IPS-18a (cell line): Measurements from ENCODE around the gene XRCC3.

Source experiments
- H3K27ac ChIP-seq: one replicate; pipeline ENCODE4 v1.5.1; 2013; ENCODE audit warnings: low read length
- H3K27me3 ChIP-seq: one replicate; pipeline ENCODE4 v1.6.1; 2013; ENCODE audit warnings: mild to moderate bottlenecking, low read length; ENCODE audit not compliant: control insufficient read depth, insufficient read depth
- H3K36me3 ChIP-seq: one replicate; pipeline ENCODE4 v1.6.1; 2013; ENCODE audit warnings: low read depth, low read length; ENCODE audit not compliant: control insufficient read depth
- H3K4me1 ChIP-seq: one replicate; pipeline ENCODE4 v1.6.1; 2013; ENCODE audit warnings: low read depth, low read length; ENCODE audit not compliant: control insufficient read depth
- H3K4me3 ChIP-seq: one replicate; pipeline ENCODE4 v1.5.1; 2013; ENCODE audit warnings: low read length
- H3K9ac ChIP-seq: one replicate; pipeline ENCODE4 v1.6.1; 2013; ENCODE audit warnings: mild to moderate bottlenecking, low read length, moderate library complexity
- H3K9me3 ChIP-seq: one replicate; pipeline ENCODE4 v1.6.1; 2013; ENCODE audit warnings: low read depth, low read length; ENCODE audit not compliant: control insufficient read depth

The XRCC3 gene

DNA sequence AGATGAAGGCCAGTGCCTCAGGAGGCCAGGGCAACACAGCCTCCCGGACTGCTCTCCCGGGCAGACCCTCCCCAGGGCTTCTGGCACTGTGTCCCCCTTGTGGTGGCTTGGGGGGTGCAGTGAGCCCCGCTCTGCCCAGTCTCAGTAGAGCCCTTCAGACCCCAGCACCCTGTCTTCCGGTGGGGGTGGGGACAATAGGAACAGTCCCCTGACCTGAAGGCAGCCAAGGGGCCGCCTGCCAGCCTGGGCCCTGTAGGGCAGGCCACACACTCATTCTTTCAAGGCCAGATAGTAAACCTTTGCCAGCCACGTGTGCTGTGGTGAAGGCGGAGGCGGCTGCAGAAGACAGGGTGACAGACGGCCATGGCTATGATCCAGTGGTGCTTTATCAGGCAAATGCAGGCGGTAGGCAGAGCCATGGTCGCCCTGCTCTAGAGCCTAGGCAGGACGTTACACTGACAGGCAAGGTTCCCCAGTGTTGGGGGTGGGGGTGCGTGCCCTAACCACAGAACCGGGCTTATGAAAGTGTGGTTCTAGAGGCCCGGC is 15.3 kb upstream of the XRCC3 start:
- H3K36me3 ChIP-seq: peaks cover 25% of the 10 kb centered on the region
- no peaks in the 10 kb centered on the region for H3K4me1 ChIP-seq
- H3K9me3 ChIP-seq: no peaks in the 10 kb centered on the region
- H3K9ac ChIP-seq: no peak overlapping the region
- H3K27ac ChIP-seq: no peak overlapping the region
- H3K4me3 ChIP-seq: no peak overlapping the region
- H3K27me3 ChIP-seq: no peaks in the 10 kb centered on the region

DNA sequence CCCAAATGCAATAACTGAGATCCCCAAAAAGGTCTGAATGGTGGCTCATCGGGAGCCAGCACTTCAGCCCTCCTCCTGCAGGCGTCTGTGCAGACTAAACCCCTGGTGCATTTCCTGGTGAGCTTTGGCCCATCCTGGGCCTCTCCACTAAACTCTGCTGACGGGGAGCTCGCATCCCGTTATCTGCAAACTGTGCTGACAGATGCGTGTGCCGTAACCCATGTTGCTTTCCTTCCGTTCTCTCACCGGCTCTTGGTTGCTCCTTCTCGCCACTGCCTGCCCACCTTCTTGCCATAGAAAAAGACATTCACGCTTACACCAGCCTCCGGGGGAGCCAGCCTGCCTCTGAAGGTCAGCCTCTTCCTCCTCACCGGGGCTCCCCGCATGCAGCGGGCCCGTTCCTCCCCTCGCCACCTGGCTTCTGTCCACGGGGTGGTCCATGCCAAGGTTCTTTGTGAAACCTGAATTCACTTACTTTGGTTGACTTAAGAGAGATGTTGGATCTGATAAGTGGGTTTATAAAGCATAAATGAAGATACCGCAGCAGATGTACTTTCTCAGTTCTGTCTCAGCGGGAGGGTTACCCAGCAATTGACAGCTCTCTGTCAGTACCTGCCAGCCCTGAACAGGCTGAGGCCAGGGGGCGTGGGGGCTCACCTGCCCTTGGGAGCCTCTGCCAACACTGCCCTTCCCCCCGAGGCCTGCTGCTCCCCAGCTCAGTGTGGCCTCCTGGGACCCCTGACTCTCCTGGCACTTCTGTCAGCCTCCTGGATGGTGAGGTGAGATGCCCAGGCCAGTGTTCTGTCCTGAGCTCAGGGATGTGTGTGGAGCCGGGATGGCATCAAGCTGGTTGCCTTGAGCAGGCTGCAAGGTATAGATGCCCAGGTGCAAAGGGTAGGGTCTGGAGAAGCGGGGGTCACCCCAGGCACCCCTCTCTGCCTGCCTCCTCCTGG is 14.5 kb upstream of the XRCC3 start:
- no peak overlapping the region for H3K27ac ChIP-seq
- no peak overlapping the region for H3K9ac ChIP-seq
- H3K36me3 ChIP-seq: peaks cover 25% of the 10 kb centered on the region
- H3K4me1 ChIP-seq: no peaks in the 10 kb centered on the region
- no peaks in the 10 kb centered on the region for H3K27me3 ChIP-seq
- H3K4me3 ChIP-seq: no peak overlapping the region
- H3K9me3 ChIP-seq: no peaks in the 10 kb centered on the region

DNA sequence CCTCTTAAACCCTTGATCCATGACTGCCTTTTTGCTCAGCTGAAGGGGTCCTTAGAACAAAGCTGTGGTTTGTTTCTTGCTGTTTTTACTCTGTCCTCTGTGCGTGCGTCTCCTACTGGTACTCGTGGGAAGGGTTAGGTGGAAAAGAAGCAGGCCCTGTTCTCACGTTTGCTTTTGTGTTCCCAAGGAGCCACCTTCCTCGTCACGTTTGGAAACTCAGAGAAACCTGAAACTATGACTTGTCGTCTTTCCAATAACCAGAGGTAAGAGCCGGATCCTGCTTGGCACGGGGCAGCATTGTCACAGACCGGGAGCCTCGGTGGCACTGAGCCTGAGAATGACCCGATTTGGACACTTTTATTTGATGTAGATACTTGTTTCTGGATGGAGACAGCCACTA is 13.5 kb upstream of the XRCC3 start:
- Histone ChIP-seq H3K4me3 (no peak overlapping the region), H3K36me3 (peaks cover 25% of the 10 kb centered on the region), H3K9ac (no peak overlapping the region), H3K4me1 (no peaks in the 10 kb centered on the region), H3K27ac (no peak overlapping the region), H3K27me3 (no peaks in the 10 kb centered on the region), H3K9me3 (no peaks in the 10 kb centered on the region)

DNA sequence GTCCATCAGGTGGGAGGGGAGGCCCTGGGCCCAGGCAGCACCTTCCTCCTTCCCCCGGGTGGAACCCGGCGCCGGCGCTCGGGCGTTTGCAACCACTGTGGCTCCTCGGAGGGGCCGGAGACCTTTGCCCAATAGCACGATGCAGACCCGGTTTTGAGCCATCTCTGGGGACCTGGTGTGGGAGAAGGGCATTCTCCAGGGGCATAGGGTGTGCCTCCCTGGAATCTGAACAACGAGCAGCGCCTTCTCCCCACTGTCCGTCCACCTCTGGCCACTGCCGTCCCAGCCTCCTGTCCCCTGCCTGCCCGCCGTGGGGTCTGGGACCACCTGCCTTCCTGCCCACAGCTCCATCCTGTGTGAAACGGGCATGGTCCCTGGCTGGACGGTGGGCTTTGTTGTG is 12.9 kb upstream of the XRCC3 start:
- H3K27ac ChIP-seq: no peak overlapping the region

DNA sequence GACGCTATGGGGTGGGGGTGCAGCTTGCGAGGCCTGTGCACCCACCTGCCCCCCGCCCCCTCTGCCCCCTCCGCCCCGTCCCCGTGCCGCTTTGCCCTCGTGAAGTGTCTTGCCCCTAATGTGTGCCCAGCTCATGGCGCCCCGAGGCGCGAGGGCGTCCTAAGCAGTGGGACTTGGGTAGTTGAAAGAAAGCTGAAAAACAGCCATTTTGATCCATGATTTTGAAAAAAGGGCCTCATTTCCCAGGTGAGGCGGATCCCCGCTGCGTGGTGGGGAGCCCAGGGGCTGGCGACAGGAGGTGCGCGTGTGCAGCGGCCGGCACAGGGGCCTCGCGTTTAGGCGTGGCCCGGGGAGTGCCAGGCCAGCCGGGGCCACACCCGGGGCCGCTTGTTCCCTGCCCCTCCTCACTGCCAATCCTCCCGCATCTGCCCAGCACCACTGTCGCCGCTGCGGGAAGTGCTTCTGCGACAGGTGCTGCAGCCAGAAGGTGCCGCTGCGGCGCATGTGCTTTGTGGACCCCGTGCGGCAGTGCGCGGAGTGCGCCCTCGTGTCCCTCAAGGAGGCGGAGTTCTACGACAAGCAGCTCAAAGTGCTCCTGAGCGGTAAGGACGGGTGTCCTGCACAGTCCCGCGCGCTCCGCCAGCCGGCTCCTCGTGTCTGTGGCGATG is 12.2 kb upstream of the XRCC3 start:
- H3K9me3 ChIP-seq: no peaks in the 10 kb centered on the region
- H3K27me3 ChIP-seq: no peaks in the 10 kb centered on the region
- H3K36me3 ChIP-seq: peaks cover 18% of the 10 kb centered on the region
- H3K27ac ChIP-seq: no peak overlapping the region
- no peak overlapping the region for H3K4me3 ChIP-seq
- no peak overlapping the region for H3K9ac ChIP-seq
- H3K4me1 ChIP-seq: no peaks in the 10 kb centered on the region

More for the DNA sequence above, 12.9 kb upstream of the XRCC3 start:
- Histone ChIP-seq H3K4me1 (no peaks in the 10 kb centered on the region), H3K4me3 (no peak overlapping the region), H3K9ac (no peak overlapping the region), H3K9me3 (no peaks in the 10 kb centered on the region), H3K36me3 (peaks cover 23% of the 10 kb centered on the region), H3K27me3 (no peaks in the 10 kb centered on the region)

DNA sequence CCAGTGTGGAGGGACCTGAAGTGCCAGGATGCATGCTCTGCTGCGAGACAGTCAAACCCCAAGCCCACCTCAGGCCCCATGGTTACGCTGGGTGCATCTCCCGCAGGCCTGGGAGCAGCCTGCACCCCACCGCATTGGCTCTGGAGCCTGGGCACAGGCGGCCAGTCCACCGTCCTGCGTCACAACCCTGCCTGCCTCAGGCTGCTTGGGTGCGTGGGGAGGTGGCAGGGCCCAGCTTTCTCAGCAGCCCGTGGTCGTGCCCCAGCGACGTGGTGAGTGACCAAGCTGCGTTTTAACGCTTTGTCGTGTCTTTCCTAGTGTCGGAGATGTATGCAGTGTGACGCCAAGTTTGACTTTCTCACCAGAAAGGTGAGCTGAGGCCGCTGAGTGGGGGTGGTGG is 11.2 kb upstream of the XRCC3 start:
- Histone ChIP-seq H3K27me3 (no peaks in the 10 kb centered on the region), H3K27ac (no peak overlapping the region), H3K4me1 (no peaks in the 10 kb centered on the region), H3K9ac (no peak overlapping the region), H3K4me3 (no peak overlapping the region), H3K36me3 (peaks cover 18% of the 10 kb centered on the region), H3K9me3 (no peaks in the 10 kb centered on the region)

DNA sequence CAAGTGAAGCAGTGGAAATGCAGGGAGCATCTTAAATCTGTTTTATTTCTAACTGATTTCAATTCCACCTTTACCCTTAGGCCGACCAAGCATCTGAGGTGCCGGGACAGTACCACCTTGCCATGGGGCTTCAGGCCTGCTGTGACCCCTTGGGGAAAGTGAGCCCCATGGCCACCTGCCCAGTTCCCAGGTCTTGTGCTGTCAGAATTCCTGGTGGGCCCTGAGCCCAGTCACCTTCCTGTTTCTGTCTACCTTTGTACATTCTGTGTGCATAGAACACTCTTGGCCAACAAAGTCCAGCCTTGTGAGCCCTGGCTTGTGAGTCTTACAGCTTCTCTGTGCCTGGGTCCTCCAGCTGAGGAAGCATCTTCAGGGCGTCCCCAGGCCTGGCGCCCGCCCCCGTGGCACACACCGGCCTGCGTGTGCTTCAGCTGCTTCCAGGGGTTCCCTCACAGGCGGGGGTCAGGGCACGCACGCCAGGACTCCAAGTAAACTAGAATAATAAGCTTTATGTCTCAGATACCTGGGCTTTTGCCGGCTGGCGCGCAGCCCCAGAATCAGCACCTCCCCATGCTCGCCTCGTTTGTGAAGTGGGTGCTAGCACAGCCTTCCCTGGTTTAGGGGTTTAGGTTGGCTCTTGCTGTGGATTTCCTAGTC is 10.6 kb upstream of the XRCC3 start:
- Histone ChIP-seq H3K4me3 (no peak overlapping the region), H3K4me1 (no peaks in the 10 kb centered on the region), H3K27ac (no peak overlapping the region), H3K9ac (no peak overlapping the region), H3K27me3 (no peaks in the 10 kb centered on the region), H3K9me3 (no peaks in the 10 kb centered on the region), H3K36me3 (peaks cover 18% of the 10 kb centered on the region)

DNA sequence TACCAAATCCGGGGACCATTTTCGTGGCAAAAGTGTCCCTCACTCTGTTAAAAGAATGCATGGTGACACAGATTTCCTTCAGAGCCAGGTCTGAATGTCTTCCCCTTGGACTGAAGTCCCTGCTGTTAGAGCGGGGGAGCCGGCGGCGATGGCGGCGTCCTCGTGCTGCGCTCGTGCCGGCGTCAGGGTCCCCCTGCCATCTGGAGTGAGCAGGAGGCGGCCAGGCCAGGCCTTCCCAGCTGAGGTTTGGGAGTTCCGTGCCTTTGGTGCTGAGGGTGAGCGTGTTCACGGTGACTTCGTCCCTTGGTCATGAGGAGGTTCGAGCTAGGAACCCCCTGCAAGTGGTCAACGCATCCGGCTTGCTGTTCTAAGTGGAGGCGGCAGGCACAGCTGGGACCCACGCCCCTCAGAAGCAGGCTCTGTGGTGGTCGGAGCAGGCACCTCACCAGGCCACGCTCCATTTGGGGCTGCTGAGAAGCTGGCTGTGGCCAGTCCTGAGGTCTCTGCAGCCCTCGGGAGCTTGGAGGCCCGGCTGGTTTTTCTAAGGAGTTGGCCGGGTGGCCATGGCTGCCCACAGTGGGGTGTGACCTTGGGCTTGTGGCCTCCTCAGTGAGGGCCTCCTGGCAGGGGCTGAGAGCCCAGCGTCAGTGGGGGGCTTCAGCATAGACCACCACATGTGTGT is 9.9 kb upstream of the XRCC3 start:
- no peaks in the 10 kb centered on the region for H3K9me3 ChIP-seq

DNA sequence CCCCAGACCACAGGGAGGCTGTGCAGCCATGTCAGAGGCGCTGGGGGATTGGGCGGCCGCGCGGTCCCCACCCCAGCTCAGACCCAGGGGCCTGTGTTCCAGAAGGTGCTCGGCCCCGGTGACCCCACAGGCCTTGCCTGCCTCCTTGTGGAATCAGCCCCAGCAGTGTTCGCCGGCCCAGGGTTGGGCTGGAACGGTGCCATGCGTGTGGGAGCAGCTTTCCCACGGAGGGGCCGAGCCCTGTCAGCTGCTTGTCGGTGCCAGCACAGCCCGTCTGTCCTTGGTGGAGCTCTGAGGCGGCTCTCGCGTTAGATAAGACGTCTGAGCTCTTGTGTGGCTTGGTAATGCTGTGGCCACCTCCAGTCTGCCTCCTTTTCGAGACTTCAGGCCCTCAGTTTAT is 8.9 kb upstream of the XRCC3 start:
- Histone ChIP-seq H3K27me3 (no peaks in the 10 kb centered on the region), H3K27ac (no peak overlapping the region), H3K36me3 (peaks cover 7% of the 10 kb centered on the region), H3K4me1 (no peaks in the 10 kb centered on the region), H3K9me3 (no peaks in the 10 kb centered on the region), H3K9ac (no peak overlapping the region), H3K4me3 (no peak overlapping the region)

More for the DNA sequence above, 9.9 kb upstream of the XRCC3 start:
- Histone ChIP-seq H3K9ac (no peak overlapping the region), H3K27me3 (no peaks in the 10 kb centered on the region), H3K4me3 (no peak overlapping the region), H3K27ac (no peak overlapping the region), H3K36me3 (peaks cover 17% of the 10 kb centered on the region), H3K4me1 (no peaks in the 10 kb centered on the region)

DNA sequence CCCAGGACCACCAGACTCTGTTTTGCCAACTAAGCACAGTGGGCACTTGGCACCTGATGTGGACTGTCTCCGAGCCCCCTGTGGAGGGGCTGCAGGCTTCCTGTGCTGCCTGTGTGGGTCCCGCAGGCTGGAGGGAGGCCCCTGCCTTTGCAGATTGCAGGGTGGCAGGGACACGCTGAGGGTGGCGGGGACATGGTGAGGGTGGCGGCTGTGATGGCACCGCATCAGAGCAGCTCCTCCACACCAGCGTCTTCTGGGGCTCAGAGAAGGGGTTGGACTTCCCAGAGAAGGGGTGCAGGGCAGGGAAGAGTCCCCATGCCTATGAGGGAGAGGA is 8.5 kb upstream of the XRCC3 start:
- no peaks in the 10 kb centered on the region for H3K27me3 ChIP-seq
- H3K4me1 ChIP-seq: no peaks in the 10 kb centered on the region
- H3K4me3 ChIP-seq: no peak overlapping the region
- H3K9ac ChIP-seq: no peak overlapping the region
- peaks cover 3% of the 10 kb centered on the region for H3K36me3 ChIP-seq
- no peaks in the 10 kb centered on the region for H3K9me3 ChIP-seq
- H3K27ac ChIP-seq: no peak overlapping the region
